Body of pancreas (tissue), 4 donors: ENCODE results near the gene ANXA8.

Experiments
- CTCF ChIP-seq, 7 experiments: fragments of 450-650 bp in 4 of 7; fragments of 200-600 bp in 3 of 7; sonication (generic) in 3 of 7; IDR thresholded peaks; one replicate each; pipeline ENCODE4 v1.5.1; 2016 to 2019; ENCODE audit warnings: antibody characterized with exemption in 7 of 7
- POLR2A ChIP-seq, 3 donors: fragments of 450-650 bp; IDR thresholded peaks; one replicate each; pipeline ENCODE4 v1.6.1; 2016; ENCODE audit warnings: antibody characterized with exemption in 3 of 3, mild to moderate bottlenecking in 2 of 3

GRCh38 chr10:47454780-47455058, 29.2 kb downstream of the ANXA8 start:
- TF ChIP-seq POLR2A (IDR thresholded peaks at IDR 0.05) (no peak), CTCF (IDR thresholded peaks at IDR 0.05) (no peak)
